HCT116 (cell line): Measurements from ENCODE around the gene SFXN4. TPM values are rescaled to one million over a fixed set of nuclear protein-coding genes. Genes with fewer than 3 reads are reported as not detected.

Source experiments
- ATAC-seq: fragments of 200-7000 bp; cut with Tn5 transposase; 2 replicates; pipeline ENCODE4 v1.9.1; 2020; ENCODE audit warnings: mild to moderate bottlenecking, moderate library complexity
- BruUV-seq: library from RNA; stranded (reverse); fragments of 400-500 nt; replicated peaks from 2 replicates; lab custom pipeline; 2021; lab: Mats Ljungman, UMichigan
- CTCF ChIA-PET: fragments of 300-600 bp; sonication (Branson Sonifier 250); formaldehyde crosslinking; loops from one replicate; lab custom pipeline; 2021; ENCODE audit warnings: antibody characterized with exemption; lab: Charles Lee
- POLR2A ChIA-PET: fragments of 300-600, 350-600 bp; sonication (Branson Sonifier 250); formaldehyde crosslinking; loops from one replicate; lab custom pipeline; 2021; ENCODE audit warnings: antibody characterized with exemption; lab: Charles Lee
- RAD21 ChIA-PET, 2 experiments: fragments of 300-600 bp; sonication (Branson Sonifier 250); formaldehyde crosslinking; loops; one replicate each; lab custom pipeline; 2023; ENCODE audit warnings: low total read pairs in 2 of 2; ENCODE audit not compliant: uncharacterized antibody in 2 of 2, unreplicated experiment in 2 of 2, low non-redundant PET in 1 of 2; lab: Charles Lee
- DNase-seq: peaks from one replicate; pipeline ENCODE4 v3.0.0-alpha.2; 2010; ENCODE audit warnings: low read depth, low spot score
- H2AFZ ChIP-seq: fragments of 200-600 bp; shearing (Covaris generic), sonication (generic); 2 replicates; pipeline ENCODE4 v1.6.1; 2017; ENCODE audit warnings: low read depth, mixed run types, mixed read lengths, antibody characterized with exemption, low read length; ENCODE audit not compliant: poor library complexity, severe bottlenecking
- H3K27ac ChIP-seq: 2 replicates; pipeline ENCODE4 v1.5.1; 2012; ENCODE audit warnings: low read depth, low read length
- H3K27me3 ChIP-seq: fragments of 200-600 bp; sonication (generic); 2 replicates; pipeline ENCODE4 v1.6.1; 2016; ENCODE audit warnings: mixed run types, low read length, mixed read lengths; ENCODE audit not compliant: insufficient read depth
- H3K36me3 ChIP-seq, 2 experiments: fragments of 200-500 bp in 1 of 2; fragments of 200-600 bp in 1 of 2; sonication (Bioruptor generic) in 1 of 2; sonication (generic) in 1 of 2; 2 replicates each; pipeline versions ENCODE4 v1.5.1 to v1.6.1; 2014 to 2016; ENCODE audit warnings: low read length in 2 of 2, inconsistent platforms in 1 of 2, mixed read lengths in 1 of 2, mixed run types in 1 of 2; ENCODE audit not compliant: insufficient read depth in 2 of 2, control insufficient read depth in 1 of 2
- H3K4me1 ChIP-seq, 2 experiments: fragments of 200-600 bp in 1 of 2; sonication (generic) in 1 of 2; 2 replicates each; pipeline versions ENCODE4 v1.5.1 to v1.6.1; 2012 to 2017; ENCODE audit warnings: low read length in 2 of 2, inconsistent platforms in 1 of 2, mild to moderate bottlenecking in 1 of 2, mixed read lengths in 1 of 2, mixed run types in 1 of 2, moderate library complexity in 1 of 2; ENCODE audit not compliant: insufficient read depth in 2 of 2, control insufficient read depth in 1 of 2
- H3K4me2 ChIP-seq: fragments of 200-600 bp; sonication (generic); 2 replicates; pipeline ENCODE4 v1.6.1; 2017; ENCODE audit warnings: mixed run types, low read length, mixed read lengths
- H3K4me3 ChIP-seq, 2 experiments: fragments of 200-600 bp in 1 of 2; sonication (generic) in 1 of 2; replicated peaks in 1 of 2; 2 replicates each; pipeline ENCODE4 v1.5.1; 2011 to 2016; ENCODE audit warnings: low read length in 2 of 2, control low read depth in 1 of 2, low read depth in 1 of 2, mild to moderate bottlenecking in 1 of 2, mixed read lengths in 1 of 2, mixed run types in 1 of 2
- H3K79me2 ChIP-seq: fragments of 200-600 bp; sonication (generic); 2 replicates; pipeline ENCODE4 v1.6.1; 2017; ENCODE audit warnings: mild to moderate bottlenecking, mixed run types, low read length, moderate library complexity, mixed read lengths; ENCODE audit not compliant: insufficient read depth
- H3K9ac ChIP-seq: fragments of 200-600 bp; sonication (generic); 2 replicates; pipeline ENCODE4 v1.6.1; 2016; ENCODE audit warnings: low read length, mixed read lengths
- H3K9me2 ChIP-seq: fragments of 200-600 bp; sonication (generic), shearing (Covaris generic); 2 replicates; pipeline ENCODE4 v1.6.1; 2017; ENCODE audit warnings: mixed run types, mild to moderate bottlenecking, moderate library complexity; ENCODE audit not compliant: insufficient read depth
- H3K9me3 ChIP-seq, 2 experiments: fragments of 200-500 bp in 1 of 2; fragments of 200-600 bp in 1 of 2; sonication (Bioruptor generic) in 1 of 2; sonication (generic) in 1 of 2; 2 replicates each; pipeline ENCODE4 v1.6.1; 2014 to 2017; ENCODE audit warnings: low read length in 2 of 2, mixed read lengths in 2 of 2, inconsistent platforms in 1 of 2, low read depth in 1 of 2, mild to moderate bottlenecking in 1 of 2, mixed run types in 1 of 2, moderate library complexity in 1 of 2; ENCODE audit not compliant: control insufficient read depth in 1 of 2, insufficient read depth in 1 of 2
- H4K20me1 ChIP-seq: fragments of 200-600 bp; sonication (generic), shearing (Covaris generic); 2 replicates; pipeline ENCODE4 v1.6.1; 2017; ENCODE audit warnings: mixed run types, mild to moderate bottlenecking, moderate library complexity; ENCODE audit not compliant: insufficient read depth
- ATF3 ChIP-seq: IDR thresholded peaks from 2 replicates; pipeline ENCODE4 v1.6.1; 2012
- CTCF ChIP-seq, 3 experiments: fragments of 200-600 bp in 1 of 3; sonication (generic) in 1 of 3; IDR thresholded peaks in 2 of 3; conservative IDR thresholded peaks in 1 of 3; 2 replicates each; pipeline ENCODE4 v1.5.1; 2012 to 2017; ENCODE audit warnings: low read depth in 2 of 3, low read length in 2 of 3, antibody characterized with exemption in 1 of 3, borderline replicate concordance in 1 of 3, control low read depth in 1 of 3, mild to moderate bottlenecking in 1 of 3, mixed read lengths in 1 of 3, mixed run types in 1 of 3, moderate library complexity in 1 of 3; ENCODE audit not compliant: insufficient read depth in 1 of 3
- EGR1 ChIP-seq: IDR thresholded peaks from 2 replicates; pipeline ENCODE4 v1.6.1; 2012; ENCODE audit warnings: low read depth
- ELF1 ChIP-seq: IDR thresholded peaks from 2 replicates; pipeline ENCODE4 v1.6.1; 2012; ENCODE audit warnings: low read depth, borderline replicate concordance
- EZH2 ChIP-seq: fragments of 200-600 bp; sonication (generic); IDR thresholded peaks from 2 replicates; pipeline ENCODE4 v1.6.1; 2017; ENCODE audit warnings: antibody characterized with exemption, mixed run types
- EZH2phosphoT487 ChIP-seq: fragments of 200-600 bp; IDR thresholded peaks from 2 replicates; pipeline ENCODE4 v1.6.1; 2018; ENCODE audit warnings: antibody characterized with exemption, borderline replicate concordance
- JUND ChIP-seq: IDR thresholded peaks from 2 replicates; pipeline ENCODE4 v1.6.1; 2012
- MAX ChIP-seq: IDR thresholded peaks from 2 replicates; pipeline ENCODE4 v1.6.1; 2012
- POLR2AphosphoS5 ChIP-seq: IDR thresholded peaks from 2 replicates; pipeline ENCODE4 v1.6.1; 2011; ENCODE audit warnings: mild to moderate bottlenecking, low read depth, low read length, moderate library complexity
- RAD21 ChIP-seq: IDR thresholded peaks from 2 replicates; pipeline ENCODE4 v1.6.1; 2012; ENCODE audit warnings: low read depth, mild to moderate bottlenecking
- SIN3A ChIP-seq: IDR thresholded peaks from 2 replicates; pipeline ENCODE4 v1.6.1; 2012; ENCODE audit warnings: low read depth
- TCF7L2 ChIP-seq: IDR thresholded peaks from 2 replicates; pipeline ENCODE4 v1.7.0; 2011; ENCODE audit warnings: borderline replicate concordance, inconsistent platforms; ENCODE audit not compliant: insufficient read depth, insufficient read length; ENCODE audit errors: extremely low read depth
- YY1 ChIP-seq: IDR thresholded peaks from 2 replicates; pipeline ENCODE4 v1.6.1; 2011; ENCODE audit warnings: low read length, low read depth, moderate library complexity, mild to moderate bottlenecking; ENCODE audit not compliant: insufficient replicate concordance; ENCODE audit errors: extremely low read depth
- ZNF274 ChIP-seq: fragments of 200-500 bp; sonication (Bioruptor generic); IDR thresholded peaks from 2 replicates; pipeline ENCODE4 v1.6.1; 2014; ENCODE audit warnings: mild to moderate bottlenecking, low read depth, low read length, inconsistent platforms
- intact Hi-C: fragments of 100-400 bp; cut with micrococcal nuclease; formaldehyde crosslinking; loops from 2 replicates; pipeline ENCODE4 v1.10.0; 2022
- total RNA-seq: library from RNA; stranded (reverse); gene quantifications from one replicate; pipeline ENCODE4 v1.2.1, GENCODE V29; 2021; ENCODE audit not compliant: unreplicated experiment

SFXN4 gene
- total RNA-seq, 1 experiment from 2014 or later: 58.2 TPM

GRCh38 chr10:119207713-119208552 is 42.4 kb upstream of the SFXN4 start:
- Histone ChIP-seq H3K27me3 (no peaks in the 10 kb centered on the region), H3K9me2 (no peaks in the 10 kb centered on the region), H3K9me3 (no peaks in the 10 kb centered on the region), H3K9ac (peak overlapping the region; percentile 54), H4K20me1 (no peaks in the 10 kb centered on the region), H3K4me2 (peak overlapping the region; percentile 92), H3K4me1 (peaks cover 20 to 36% of the 10 kb centered on the region in 2 experiments; a peak in 3 of 4 replicates), H3K79me2 (no peaks in the 10 kb centered on the region), H3K27ac (no peak overlapping the region; the same call in 1 of the 2 replicates), H3K36me3 (no peaks in the 10 kb centered on the region), H3K4me3 (peak overlapping the region; percentile 48 to 69), H2AFZ (peak overlapping the region; percentile 24)
- no TSS peak for BruUV-seq
- ChIA-PET RAD21 (interaction anchor here (0.6 to 2.4 kb wide), 10 partner anchors 46 to 208 kb away, joined by 3 to 12 read pairs (median 3); no protein-coding TSS in a partner anchor), CTCF (interaction anchor here (0.6 to 4.3 kb wide), 18 partner anchors 8 to 335 kb away, joined by 3 to 37 read pairs (median 9); partner anchors contain the start of gene RGS10), POLR2A (interaction anchor here (0.6 to 1.8 kb wide), 9 partner anchors 8 to 665 kb away, joined by 3 to 10 read pairs (median 3); partner anchors contain the start of genes MCMBP and TIAL1)
- intact Hi-C loops: loop anchor here (2.0 to 5.0 kb wide), 4 partner anchors 47 to 389 kb away; partner anchors contain the start of gene TIAL1
- DNase-seq (no peak), ATAC-seq (peak; percentile 29)
- TF ChIP-seq SIN3A: peak; percentile 73
- TF ChIP-seq TCF7L2: no peak
- peak; percentile 42; the same call in 1 of the 2 replicates for TF ChIP-seq MAX

- Histone ChIP-seq H3K9me2 (no peaks in the 10 kb centered on the region), H3K4me3 (peak within 1 kb of the TSS; percentile 48 to 69)
- TF ChIP-seq POLR2AphosphoS5 (peak; percentile 76), JUND (no peak), YY1 (peak; percentile 57), ELF1 (no peak), EGR1 (no peak), TCF7L2 (peak; percentile 28), CTCF (IDR thresholded peaks at IDR 0.05 in 2 of 3, conservative IDR thresholded peaks at IDR 0.05 in 1 of 3; ENCODE audit: borderline replicate concordance in 1 of 3, insufficient read depth in 1 of 3, low read depth in 2 of 3, low read length in 2 of 3) (no peak), ATF3 (no peak), RAD21 (no peak), EZH2 (no peak), EZH2phosphoT487 (no peak), ZNF274 (no peak)
These were observed 41.8 kb upstream of the SFXN4 start, which contains the start of gene GRK5 for GRCh38 chr10:119207366-119207666. Gene GRK5, plus strand, starts transcription at chr10:119207571. Its CDS starts 347 bp downstream, at chr10:119207918.

More at GRCh38 chr10:119207366-119207666, 41.8 kb upstream of the SFXN4 start, which contains the start of gene GRK5:
- Histone ChIP-seq H3K4me1 (peaks cover 20 to 36% of the 10 kb centered on the region in 2 experiments; a peak in 3 of 4 replicates), H3K4me2 (peak within 1 kb of the TSS; percentile 92), H3K36me3 (no peaks in the 10 kb centered on the region), H3K27ac (peak within 1 kb of the TSS; percentile 84), H2AFZ (peak within 1 kb of the TSS; percentile 24), H3K79me2 (no peaks in the 10 kb centered on the region), H3K9me3 (no peaks in the 10 kb centered on the region), H3K27me3 (no peaks in the 10 kb centered on the region), H4K20me1 (no peaks in the 10 kb centered on the region), H3K9ac (peak within 1 kb of the TSS; percentile 73)
- RAD21 ChIA-PET: interaction anchor here (0.6 to 2.4 kb wide), 12 partner anchors 46 to 282 kb away, joined by 3 to 12 read pairs (median 4); no protein-coding TSS in a partner anchor
- no TSS peak for BruUV-seq
- intact Hi-C loops: loop anchor here (5.0 kb wide), 2 partner anchors 110 to 390 kb away; partner anchors contain the start of gene TIAL1
- POLR2A ChIA-PET: interaction anchor here (0.6 to 1.8 kb wide), 12 partner anchors 9 to 665 kb away, joined by 3 to 10 read pairs (median 3); partner anchors contain the start of genes MCMBP, RGS10 and TIAL1
- ATAC-seq: peak; percentile 86
- CTCF ChIA-PET: interaction anchor here (0.7 to 4.3 kb wide), 22 partner anchors 9 to 335 kb away, joined by 3 to 37 read pairs (median 6); partner anchors contain the start of gene RGS10
- DNase-seq: peak; percentile 93
